A673 (cell line): ENCODE data around the gene AXL.

ENCODE experiments used
- CTCF ChIP-seq: fragments of 300-800, 200-600 bp; sonication (generic); conservative IDR thresholded peaks from 2 replicates; pipeline ENCODE4 v1.5.1; 2017; ENCODE audit warnings: low read depth, mild to moderate bottlenecking, antibody characterized with exemption, low read length, moderate library complexity, mixed read lengths
- EZH2 ChIP-seq: fragments of 200-600 bp; sonication (generic); IDR thresholded peaks from 2 replicates; pipeline ENCODE4 v1.6.1; 2017; ENCODE audit warnings: borderline replicate concordance, low read depth, mild to moderate bottlenecking, mixed read lengths, antibody characterized with exemption, low read length; ENCODE audit not compliant: poor library complexity, severe bottlenecking

- no peak for TF ChIP-seq CTCF
- no peak for TF ChIP-seq EZH2
Observed at GRCh38 chr19:41248895-41249294, 29.9 kb downstream of the AXL start.
